NCI-H748 (cell line): Measurements from ENCODE around the gene SMAD5.

Experiments used
- DNase-seq: peaks from one replicate; lab custom pipeline; 2025; ENCODE audit not compliant: unreplicated experiment; lab: John Stamatoyannopoulos, UW

Gene SMAD5

GRCh38 chr5:136114414-136115125 is 18.1 kb upstream of the SMAD5 start:
- no peak for DNase-seq

GRCh38 chr5:136115183-136115865 is 17.3 kb upstream of the SMAD5 start:
- DNase-seq: no peak

GRCh38 chr5:136120529-136120928 is 12.1 kb upstream of the SMAD5 start:
- no peak for DNase-seq

GRCh38 chr5:136123236-136123768 is 9.3 kb upstream of the SMAD5 start:
- DNase-seq: peak; percentile 69

- no peak for DNase-seq
Measured at GRCh38 chr5:136127560-136127959, 5.1 kb upstream of the SMAD5 start.

GRCh38 chr5:136128481-136128880 is 4.2 kb upstream of the SMAD5 start:
- DNase-seq: no peak

- no peak for DNase-seq
Measured at GRCh38 chr5:136129445-136129844, 3.2 kb upstream of the SMAD5 start.

GRCh38 chr5:136130581-136130980 is 2.1 kb upstream of the SMAD5 start:
- no peak for DNase-seq

- DNase-seq: peak; percentile 32
Measured at GRCh38 chr5:136132087-136132486, 558 bp upstream of the SMAD5 start.

GRCh38 chr5:136133222-136133921 is 727 bp downstream of the SMAD5 start:
- peak; percentile 73 for DNase-seq

GRCh38 chr5:136133922-136134379 is 1.3 kb downstream of the SMAD5 start:
- peak; percentile 30 for DNase-seq

GRCh38 chr5:136134653-136135052 is 2.0 kb downstream of the SMAD5 start:
- no peak for DNase-seq

GRCh38 chr5:136135536-136135935 is 2.9 kb downstream of the SMAD5 start:
- DNase-seq: no peak

- DNase-seq: no peak
Measured at GRCh38 chr5:136137497-136138220, 5.0 kb downstream of the SMAD5 start.

- no peak for DNase-seq
Measured at GRCh38 chr5:136141561-136141960, 8.9 kb downstream of the SMAD5 start.

GRCh38 chr5:136143312-136143711 is 10.7 kb downstream of the SMAD5 start:
- no peak for DNase-seq

- peak; percentile 14 for DNase-seq
Measured at GRCh38 chr5:136143763-136144162, 11.1 kb downstream of the SMAD5 start.

GRCh38 chr5:136145030-136145429 is 12.4 kb downstream of the SMAD5 start:
- no peak for DNase-seq

- no peak for DNase-seq
Measured at GRCh38 chr5:136146201-136146600, 13.6 kb downstream of the SMAD5 start.

- DNase-seq: no peak
Measured at GRCh38 chr5:136147632-136148031, 15.0 kb downstream of the SMAD5 start.

- DNase-seq: no peak
Measured at GRCh38 chr5:136149891-136150290, 17.2 kb downstream of the SMAD5 start.
